Stomach (tissue), 4 donors: ENCODE results near the gene RASL10B.

Experiments used
- CTCF ChIP-seq, 7 experiments: fragments of 450-650 bp in 4 of 7; fragments of 200-600 bp in 3 of 7; sonication (generic) in 3 of 7; IDR thresholded peaks; one replicate each; pipeline ENCODE4 v1.5.1; 2016 to 2019; ENCODE audit warnings: antibody characterized with exemption in 7 of 7, control low read depth in 2 of 7, mild to moderate bottlenecking in 1 of 7
- POLR2A ChIP-seq, 4 donors: fragments of 450-650 bp; IDR thresholded peaks; one replicate each; pipeline ENCODE4 v1.6.1; 2016; ENCODE audit warnings: antibody characterized with exemption in 4 of 4, control low read depth in 2 of 4, mild to moderate bottlenecking in 1 of 4, moderate library complexity in 1 of 4
- POLR2AphosphoS5 ChIP-seq, 3 donors: sonication (generic); formaldehyde crosslinking; IDR thresholded peaks; one replicate each; pipeline ENCODE4 v1.6.1; 2016; ENCODE audit warnings: antibody characterized with exemption in 3 of 3

DNA sequence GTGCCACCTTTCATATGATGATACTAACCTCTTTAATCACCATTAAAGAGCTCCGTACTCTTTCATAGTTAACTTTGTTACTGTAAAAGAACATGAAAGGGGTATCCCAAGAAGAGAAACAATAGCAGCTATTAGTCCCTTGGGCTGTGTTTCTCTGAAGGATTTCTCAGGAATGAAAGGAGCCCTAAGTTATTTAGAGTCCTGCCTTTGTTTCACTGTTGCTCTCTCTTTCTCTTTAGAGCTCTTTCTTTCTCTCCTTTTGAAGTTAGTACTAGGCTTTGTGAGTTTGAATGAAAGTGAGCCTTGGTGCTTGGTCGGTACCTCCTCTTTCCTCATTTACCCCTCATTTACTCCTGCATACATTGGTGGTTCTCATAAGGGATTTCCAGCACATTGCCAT, 20.5 kb upstream of the RASL10B start:
- TF ChIP-seq CTCF (IDR thresholded peaks at IDR 0.05) (no peak), POLR2A (IDR thresholded peaks at IDR 0.05) (no peak), POLR2AphosphoS5 (IDR thresholded peaks at IDR 0.05) (no peak)
